Adrenal gland (tissue), 5 donors: ENCODE data around the gene PCP4.

Source experiments
- CTCF ChIP-seq, 6 experiments: fragments of 450-650 bp in 4 of 6; fragments of 200-600 bp in 2 of 6; sonication (generic) in 1 of 6; IDR thresholded peaks; 1 replicate in 5 of 6; 2 replicates in 1 of 6; pipeline versions ENCODE4 v1.5.1 to v1.8.0; 2016 to 2021; ENCODE audit warnings: antibody characterized with exemption in 6 of 6, mild to moderate bottlenecking in 2 of 6, moderate library complexity in 1 of 6
- POLR2A ChIP-seq, 2 donors: fragments of 450-650 bp; IDR thresholded peaks; one replicate each; pipeline ENCODE4 v1.6.1; 2017; ENCODE audit warnings: antibody characterized with exemption in 2 of 2, mild to moderate bottlenecking in 2 of 2, moderate library complexity in 1 of 2
- donor health status: DM: no; HTN: no; CAD: no.

GRCh38 chr21:39904457-39904856 is 37.2 kb downstream of the PCP4 start:
- TF ChIP-seq CTCF (IDR thresholded peaks at IDR 0.05): no peak
- no peak for TF ChIP-seq POLR2A (IDR thresholded peaks at IDR 0.05)
